ENCODE results near the gene SF3B6. TPM values are rescaled to one million over a fixed set of nuclear protein-coding genes. Genes with fewer than 3 reads are reported as not detected.

Gene SF3B6
- total and polyA plus RNA-seq, 12 donors = 29.2 to 81.7 (median 57.4) TPM

- no peak for ATAC-seq
- H3K27me3 ChIP-seq = no peaks in the 10 kb centered on the region
- WGBS, 2 donors = 57 to 65% methylated on average over 2 of the region's 2 CpGs
- no peaks in the 10 kb centered on the region for H3K4me1 ChIP-seq
- no peaks in the 10 kb centered on the region for H3K9me3 ChIP-seq
- no peak for TF ChIP-seq CTCF (IDR thresholded peaks at IDR 0.05)
- H3K36me3 ChIP-seq = peaks cover 0 to 83% (median 21%) of the 10 kb centered on the region in 9 donors
- no peak overlapping the region for H3K4me3 ChIP-seq
- H3K27ac ChIP-seq = no peak overlapping the region
- no peak for DNase-seq
- intact Hi-C loops (cut with DNase I) = no loop called here
Measured at GRCh38 chr2:24026233-24026632, 49.9 kb downstream of the SF3B6 start.

GRCh38 chr2:24024996-24025663 is 51.0 kb downstream of the SF3B6 start:
- TF ChIP-seq CTCF (IDR thresholded peaks at IDR 0.05) = no peak
- Histone ChIP-seq H3K4me3 (no peak overlapping the region), H3K9me3 (no peaks in the 10 kb centered on the region), H3K4me1 (no peaks in the 10 kb centered on the region), H3K27me3 (no peaks in the 10 kb centered on the region), H3K36me3 (peaks cover 0 to 72% (median 10%) of the 10 kb centered on the region in 9 donors), H3K27ac (no peak overlapping the region)
- intact Hi-C loops (cut with DNase I) = no loop called here
- no peak for DNase-seq
- ATAC-seq = no peak
- WGBS, 2 donors = 88 to 93% methylated on average over 17 of the region's 17 CpGs

- DNase-seq (peak in 1 of 2 donors; percentile 29), ATAC-seq (peak in 3 of 8 donors; percentile 23 to 39 (median 34))
- H3K9me3 ChIP-seq = no peaks in the 10 kb centered on the region
- H3K4me1 ChIP-seq = no peaks in the 10 kb centered on the region
- WGBS, 2 donors = 57 to 61% methylated on average over 12 of the region's 12 CpGs
- H3K27ac ChIP-seq = no peak overlapping the region
- H3K4me3 ChIP-seq = no peak overlapping the region
- peak in 3 of 9 donors; percentile 10 to 24 (median 16) for TF ChIP-seq CTCF (IDR thresholded peaks at IDR 0.05)
- no peaks in the 10 kb centered on the region for H3K27me3 ChIP-seq
- intact Hi-C loops (cut with DNase I) = no loop called here
- peaks cover 0 to 61% (median 0%) of the 10 kb centered on the region in 9 donors for H3K36me3 ChIP-seq
Measured at GRCh38 chr2:24024018-24024417, 52.1 kb downstream of the SF3B6 start.

- H3K27ac ChIP-seq = no peak overlapping the region
- no peak for ATAC-seq
- WGBS, 2 donors = 86 to 93% methylated on average over 16 of the region's 16 CpGs
- no peaks in the 10 kb centered on the region for H3K27me3 ChIP-seq
- no peaks in the 10 kb centered on the region for H3K4me1 ChIP-seq
- H3K9me3 ChIP-seq = no peaks in the 10 kb centered on the region
- intact Hi-C loops (cut with DNase I) = no loop called here
- no peak for TF ChIP-seq CTCF (IDR thresholded peaks at IDR 0.05)
- no peak for DNase-seq
- H3K4me3 ChIP-seq = no peak overlapping the region
- peaks cover 0 to 52% (median 0%) of the 10 kb centered on the region in 9 donors for H3K36me3 ChIP-seq
Measured at GRCh38 chr2:24022975-24023575, 53.1 kb downstream of the SF3B6 start.
